ENCODE data around the gene AXL.
"Not testable (repeated sequence)": the region's sequence is repeated elsewhere in the genome, so short reads cannot be mapped to it uniquely, and the experiment has no call there.

AXL gene

GRCh38 chr19:41206926-41207750 lies 11.9 kb upstream of the AXL start:
- no peak for DNase-seq

- no peak for DNase-seq
Observed at GRCh38 chr19:41214161-41214560, 4.9 kb upstream of the AXL start.

GRCh38 chr19:41217741-41218140 lies 1.3 kb upstream of the AXL start:
- no peak for DNase-seq

- DNase-seq = no peak
Observed at GRCh38 chr19:41218249-41218614, 791 bp upstream of the AXL start.

GRCh38 chr19:41219924-41220567 lies 1.0 kb downstream of the AXL start:
- DNase-seq = no peak

GRCh38 chr19:41220811-41221210 lies 1.8 kb downstream of the AXL start:
- DNase-seq = no peak

- DNase-seq = no peak
Observed at GRCh38 chr19:41221514-41222205, 2.6 kb downstream of the AXL start.

- no peak for DNase-seq
Observed at GRCh38 chr19:41222240-41222639, 3.2 kb downstream of the AXL start.

- no peak for DNase-seq
Observed at GRCh38 chr19:41223431-41224234, 4.6 kb downstream of the AXL start.

- DNase-seq = no peak
Observed at GRCh38 chr19:41224632-41225031, 5.6 kb downstream of the AXL start.

- peak in 2 of 4 experiments; percentile 7 to 41 for DNase-seq
Observed at GRCh38 chr19:41225238-41226052, 6.4 kb downstream of the AXL start.

GRCh38 chr19:41226053-41226873 lies 7.2 kb downstream of the AXL start:
- DNase-seq = peak in 1 of 4 experiments; percentile 8

GRCh38 chr19:41226874-41227390 lies 7.9 kb downstream of the AXL start:
- no peak for DNase-seq

- DNase-seq = no peak
Observed at GRCh38 chr19:41228486-41228885, 9.5 kb downstream of the AXL start.

GRCh38 chr19:41229338-41229737 lies 10.3 kb downstream of the AXL start:
- not testable (repeated sequence) for DNase-seq

GRCh38 chr19:41230067-41230857 lies 11.2 kb downstream of the AXL start:
- DNase-seq = no peak

- no peak for DNase-seq
Observed at GRCh38 chr19:41232686-41233085, 13.7 kb downstream of the AXL start.

GRCh38 chr19:41233748-41234240 lies 14.8 kb downstream of the AXL start:
- no peak for DNase-seq

- no peak for DNase-seq
Observed at GRCh38 chr19:41234512-41235168, 15.6 kb downstream of the AXL start.

Measured in activated CD4-positive, CD25-positive, alpha-beta regulatory T cell (primary cell).